Activated CD4-positive, CD25-positive, alpha-beta regulatory T cell (primary cell): ENCODE measurements around the gene ACBD5.

Experiments
- DNase-seq, 4 experiments: peaks; one replicate each; lab custom pipeline; 2025; lab: John Stamatoyannopoulos, UW

The ACBD5 gene

DNA sequence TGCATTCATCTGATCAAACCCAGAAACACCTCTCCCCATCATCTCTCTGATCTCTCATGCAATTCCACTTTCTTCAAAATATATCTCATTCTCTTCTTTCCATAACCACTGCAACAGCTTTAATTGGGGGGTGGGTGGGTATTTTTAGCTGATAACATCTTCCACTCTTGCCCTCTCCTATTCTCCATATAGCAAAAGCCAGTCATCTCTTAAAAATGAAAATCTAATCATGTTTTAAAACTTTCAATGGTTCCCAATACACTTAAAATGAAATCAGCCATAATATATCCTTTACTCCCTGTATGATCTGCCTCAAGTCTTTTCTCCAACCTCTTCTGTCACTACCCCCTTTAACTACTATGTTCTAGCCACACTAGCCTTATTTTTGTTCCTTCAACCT lies 87.9 kb downstream of the ACBD5 start:
- DNase-seq, result no peak

DNA sequence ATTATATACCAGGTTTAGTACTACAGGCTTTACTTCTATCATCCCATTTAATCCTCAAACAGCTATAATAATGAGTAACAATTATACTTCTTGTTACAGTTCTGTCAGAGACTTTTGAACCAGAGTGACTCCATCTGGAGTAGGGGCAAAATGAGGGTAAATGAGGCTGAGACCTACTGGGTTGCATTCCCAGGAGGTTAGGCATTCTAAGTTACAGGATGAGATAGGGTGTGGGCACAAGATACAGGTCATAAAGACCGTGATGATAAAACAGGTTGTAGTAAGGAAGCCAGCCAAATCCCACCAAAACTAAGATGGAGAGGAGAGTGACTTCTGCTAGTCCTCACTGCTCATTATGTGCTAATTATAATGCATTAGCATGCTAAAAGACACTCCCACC lies 90.3 kb downstream of the ACBD5 start:
- no peak for DNase-seq

GRCh38 chr10:27147701-27148100 lies 92.9 kb downstream of the ACBD5 start:
- no peak for DNase-seq

- no peak for DNase-seq
Measured at GRCh38 chr10:27145937-27146336, 94.7 kb downstream of the ACBD5 start.
